Mammary epithelial cell (primary cell): ENCODE data around the gene SOX21.

Source experiments
- CTCF ChIP-seq, 2 donors: IDR thresholded peaks in 1 of 2; conservative IDR thresholded peaks in 1 of 2; 2 replicates each; pipeline ENCODE4 v1.5.1; 2011 to 2012; ENCODE audit warnings: inconsistent platforms in 2 of 2, low read length in 2 of 2, mild to moderate bottlenecking in 2 of 2, control low read depth in 1 of 2, low read depth in 1 of 2; ENCODE audit not compliant: insufficient read depth in 1 of 2; ENCODE audit errors: extremely low read depth in 1 of 2
- EZH2 ChIP-seq: IDR thresholded peaks from 2 replicates; pipeline ENCODE4 v1.6.1; 2012; ENCODE audit warnings: low read length, inconsistent platforms, borderline replicate concordance

GRCh38 chr13:94664889-94665288 lies 47.5 kb downstream of the SOX21 start:
- TF ChIP-seq CTCF (conservative IDR thresholded peaks at IDR 0.05 in 1 of 2, IDR thresholded peaks at IDR 0.05 in 1 of 2; ENCODE audit: extremely low read depth in 1 of 2, insufficient read depth in 1 of 2, low read depth in 1 of 2, low read length in 2 of 2) (no peak), EZH2 (no peak)
